HEK293 (cell line): Measurements from ENCODE around the gene TMC3.

Experiments
- HOXD13 ChIP-seq: sonication (generic); formaldehyde crosslinking; IDR thresholded peaks from 2 replicates; pipeline ENCODE4 v1.8.0; 2022; ENCODE audit warnings: missing genetic modification reagents, borderline replicate concordance
- KLF10 ChIP-seq: fragments of 450-650 bp; IDR thresholded peaks from 2 replicates; pipeline ENCODE4 v1.5.1; 2018; ENCODE audit warnings: missing biosample characterization, mild to moderate bottlenecking, missing genetic modification characterization
- MYNN ChIP-seq: fragments of 450-650 bp; formaldehyde crosslinking; IDR thresholded peaks from 2 replicates; pipeline ENCODE4 v1.5.1; 2016; ENCODE audit warnings: missing biosample characterization, missing genetic modification characterization, borderline replicate concordance
- MZF1 ChIP-seq: fragments of 450-650 bp; formaldehyde crosslinking; IDR thresholded peaks from 2 replicates; pipeline ENCODE4 v1.5.1; 2017; ENCODE audit warnings: missing biosample characterization, missing genetic modification characterization, borderline replicate concordance
- SETDB1 ChIP-seq: IDR thresholded peaks from one replicate; pipeline ENCODE4 v1.6.1; 2017; ENCODE audit warnings: mild to moderate bottlenecking, low read length, moderate library complexity, mixed read lengths; ENCODE audit not compliant: insufficient read length
- ZNF114 ChIP-seq: fragments of 450-650 bp; formaldehyde crosslinking; IDR thresholded peaks from 2 replicates; pipeline ENCODE4 v1.5.0; 2017; ENCODE audit warnings: missing biosample characterization, missing genetic modification characterization
- ZNF140 ChIP-seq: fragments of 450-650 bp; formaldehyde crosslinking; IDR thresholded peaks from 2 replicates; pipeline ENCODE4 v1.5.1; 2016; ENCODE audit warnings: missing biosample characterization, missing genetic modification characterization
- ZNF335 ChIP-seq: fragments of 450-650 bp; formaldehyde crosslinking; conservative IDR thresholded peaks from 2 replicates; pipeline ENCODE4 v1.5.1; 2016; ENCODE audit warnings: missing biosample characterization, missing genetic modification characterization
- ZNF558 ChIP-seq: fragments of 450-650 bp; formaldehyde crosslinking; IDR thresholded peaks from 2 replicates; pipeline ENCODE4 v1.5.1; 2016; ENCODE audit warnings: missing biosample characterization, missing genetic modification characterization
- ZSCAN16 ChIP-seq: fragments of 450-650 bp; formaldehyde crosslinking; IDR thresholded peaks from 2 replicates; pipeline ENCODE4 v1.5.1; 2016; ENCODE audit warnings: missing biosample characterization, missing genetic modification characterization
- TF ChIP-seq, protein P1 (sequence below): fragments of 450-650 bp; formaldehyde crosslinking; IDR thresholded peaks from 2 replicates; pipeline ENCODE4 v1.5.1; 2016; ENCODE audit warnings: missing biosample characterization, missing genetic modification characterization
- TF ChIP-seq, protein P2 (sequence below): fragments of 450-650 bp; formaldehyde crosslinking; IDR thresholded peaks from 2 replicates; pipeline ENCODE4 v1.5.1; 2017; ENCODE audit warnings: missing biosample characterization, missing genetic modification characterization
- TF ChIP-seq, protein P3 (sequence below): fragments of 450-650 bp; formaldehyde crosslinking; IDR thresholded peaks from 2 replicates; pipeline ENCODE4 v1.5.1; 2017; ENCODE audit warnings: missing biosample characterization, missing genetic modification characterization

DNA sequence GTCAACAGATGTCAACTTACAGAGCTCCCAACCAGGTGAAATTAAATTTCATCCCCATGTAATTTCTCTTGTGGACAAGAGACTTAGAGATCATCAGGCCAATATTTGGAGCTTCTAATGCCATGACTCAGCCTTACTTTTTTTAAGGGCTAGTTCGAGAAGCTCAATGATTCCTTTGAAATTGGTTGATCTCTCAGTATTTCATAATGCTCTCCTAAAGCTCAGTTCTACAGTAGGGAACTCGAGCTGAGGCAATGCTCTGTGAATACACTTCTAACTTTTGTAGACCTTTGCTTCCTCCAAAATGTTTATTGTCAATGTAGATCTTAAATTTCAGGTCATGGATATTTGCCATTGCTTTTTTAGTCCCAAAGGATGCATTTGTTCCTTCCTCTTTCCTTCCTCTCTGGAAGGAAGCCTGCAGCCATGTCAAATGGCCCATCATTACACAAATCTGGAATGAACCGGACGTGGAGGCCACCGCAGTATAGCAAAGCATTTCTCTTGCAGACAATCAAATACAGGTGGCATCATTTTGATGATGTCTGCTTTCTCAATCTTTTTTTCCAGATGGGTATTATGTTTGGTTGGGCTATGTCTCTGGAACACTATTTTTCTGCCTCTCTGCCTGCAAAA lies 78.4 kb downstream of the TMC3 start:
- TF ChIP-seq, protein P1, sequence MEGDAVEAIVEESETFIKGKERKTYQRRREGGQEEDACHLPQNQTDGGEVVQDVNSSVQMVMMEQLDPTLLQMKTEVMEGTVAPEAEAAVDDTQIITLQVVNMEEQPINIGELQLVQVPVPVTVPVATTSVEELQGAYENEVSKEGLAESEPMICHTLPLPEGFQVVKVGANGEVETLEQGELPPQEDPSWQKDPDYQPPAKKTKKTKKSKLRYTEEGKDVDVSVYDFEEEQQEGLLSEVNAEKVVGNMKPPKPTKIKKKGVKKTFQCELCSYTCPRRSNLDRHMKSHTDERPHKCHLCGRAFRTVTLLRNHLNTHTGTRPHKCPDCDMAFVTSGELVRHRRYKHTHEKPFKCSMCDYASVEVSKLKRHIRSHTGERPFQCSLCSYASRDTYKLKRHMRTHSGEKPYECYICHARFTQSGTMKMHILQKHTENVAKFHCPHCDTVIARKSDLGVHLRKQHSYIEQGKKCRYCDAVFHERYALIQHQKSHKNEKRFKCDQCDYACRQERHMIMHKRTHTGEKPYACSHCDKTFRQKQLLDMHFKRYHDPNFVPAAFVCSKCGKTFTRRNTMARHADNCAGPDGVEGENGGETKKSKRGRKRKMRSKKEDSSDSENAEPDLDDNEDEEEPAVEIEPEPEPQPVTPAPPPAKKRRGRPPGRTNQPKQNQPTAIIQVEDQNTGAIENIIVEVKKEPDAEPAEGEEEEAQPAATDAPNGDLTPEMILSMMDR (tag by site-specific recombination): no peak
- no peak for TF ChIP-seq MZF1 (tag by site-specific recombination)
- no peak for TF ChIP-seq ZNF558 (tag by site-specific recombination)
- TF ChIP-seq ZNF335: no peak
- TF ChIP-seq, protein P2, sequence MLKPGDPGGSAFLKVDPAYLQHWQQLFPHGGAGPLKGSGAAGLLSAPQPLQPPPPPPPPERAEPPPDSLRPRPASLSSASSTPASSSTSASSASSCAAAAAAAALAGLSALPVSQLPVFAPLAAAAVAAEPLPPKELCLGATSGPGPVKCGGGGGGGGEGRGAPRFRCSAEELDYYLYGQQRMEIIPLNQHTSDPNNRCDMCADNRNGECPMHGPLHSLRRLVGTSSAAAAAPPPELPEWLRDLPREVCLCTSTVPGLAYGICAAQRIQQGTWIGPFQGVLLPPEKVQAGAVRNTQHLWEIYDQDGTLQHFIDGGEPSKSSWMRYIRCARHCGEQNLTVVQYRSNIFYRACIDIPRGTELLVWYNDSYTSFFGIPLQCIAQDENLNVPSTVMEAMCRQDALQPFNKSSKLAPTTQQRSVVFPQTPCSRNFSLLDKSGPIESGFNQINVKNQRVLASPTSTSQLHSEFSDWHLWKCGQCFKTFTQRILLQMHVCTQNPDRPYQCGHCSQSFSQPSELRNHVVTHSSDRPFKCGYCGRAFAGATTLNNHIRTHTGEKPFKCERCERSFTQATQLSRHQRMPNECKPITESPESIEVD (tag by site-specific recombination): no peak
- TF ChIP-seq SETDB1: no peak
- TF ChIP-seq KLF10: no peak
- TF ChIP-seq MYNN (tag by site-specific recombination): no peak
- TF ChIP-seq HOXD13 (CRISPR knock-in tag): no peak
- no peak for TF ChIP-seq ZSCAN16
- no peak for TF ChIP-seq ZNF140 (tag by site-specific recombination)
- no peak for TF ChIP-seq ZNF114 (tag by site-specific recombination)
- TF ChIP-seq, protein P3, sequence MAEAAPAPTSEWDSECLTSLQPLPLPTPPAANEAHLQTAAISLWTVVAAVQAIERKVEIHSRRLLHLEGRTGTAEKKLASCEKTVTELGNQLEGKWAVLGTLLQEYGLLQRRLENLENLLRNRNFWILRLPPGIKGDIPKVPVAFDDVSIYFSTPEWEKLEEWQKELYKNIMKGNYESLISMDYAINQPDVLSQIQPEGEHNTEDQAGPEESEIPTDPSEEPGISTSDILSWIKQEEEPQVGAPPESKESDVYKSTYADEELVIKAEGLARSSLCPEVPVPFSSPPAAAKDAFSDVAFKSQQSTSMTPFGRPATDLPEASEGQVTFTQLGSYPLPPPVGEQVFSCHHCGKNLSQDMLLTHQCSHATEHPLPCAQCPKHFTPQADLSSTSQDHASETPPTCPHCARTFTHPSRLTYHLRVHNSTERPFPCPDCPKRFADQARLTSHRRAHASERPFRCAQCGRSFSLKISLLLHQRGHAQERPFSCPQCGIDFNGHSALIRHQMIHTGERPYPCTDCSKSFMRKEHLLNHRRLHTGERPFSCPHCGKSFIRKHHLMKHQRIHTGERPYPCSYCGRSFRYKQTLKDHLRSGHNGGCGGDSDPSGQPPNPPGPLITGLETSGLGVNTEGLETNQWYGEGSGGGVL: no peak
